GM13977 (cell line): ENCODE measurements around the gene FOXP4.
A peak's percentile ranks its signal among the peaks of the same experiment; 100 is the strongest.

Experiments
- DNase-seq: peaks from one replicate; pipeline ENCODE4 v3.0.0; 2012; ENCODE audit warnings: low spot score
- in situ Hi-C: fragments of 300-500 bp; cut with MboI; formaldehyde crosslinking; loops from one replicate; pipeline ENCODE4 v1.12.0; 2022; ENCODE audit warnings: low sequenced_read_pairs, low pct_unique_long_range_greater_than_20kb, mixed read lengths, inconsistent platforms; ENCODE audit not compliant: unreplicated experiment
- TF ChIP-seq, protein P1 (sequence below): IDR thresholded peaks from 2 replicates; pipeline ENCODE4 v1.5.1; 2012; ENCODE audit warnings: mild to moderate bottlenecking, control low read depth; ENCODE audit not compliant: insufficient read depth; ENCODE audit errors: extremely low read depth, missing control alignments

FOXP4 gene

DNA sequence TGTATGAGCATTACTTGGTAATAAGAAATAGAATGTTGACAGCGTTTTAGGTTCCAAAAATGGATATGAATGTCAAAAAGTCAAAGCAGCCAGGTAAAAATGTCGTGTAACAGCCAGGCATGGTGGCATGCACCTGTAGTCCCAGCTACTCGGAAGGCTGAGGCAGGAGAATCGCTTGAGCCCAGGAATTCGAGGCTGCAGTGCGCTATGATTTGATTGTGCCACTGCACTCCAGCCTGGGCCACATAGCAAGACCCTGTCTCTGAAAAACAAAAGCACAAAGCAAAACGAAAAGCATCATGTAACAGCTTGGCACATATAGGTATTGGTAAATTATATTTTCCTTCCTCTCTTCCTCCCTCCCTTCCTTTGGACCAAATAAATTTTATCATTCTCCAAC is 16.2 kb upstream of the FOXP4 start:
- in situ Hi-C loops = no loop called here
- TF ChIP-seq, protein P1, sequence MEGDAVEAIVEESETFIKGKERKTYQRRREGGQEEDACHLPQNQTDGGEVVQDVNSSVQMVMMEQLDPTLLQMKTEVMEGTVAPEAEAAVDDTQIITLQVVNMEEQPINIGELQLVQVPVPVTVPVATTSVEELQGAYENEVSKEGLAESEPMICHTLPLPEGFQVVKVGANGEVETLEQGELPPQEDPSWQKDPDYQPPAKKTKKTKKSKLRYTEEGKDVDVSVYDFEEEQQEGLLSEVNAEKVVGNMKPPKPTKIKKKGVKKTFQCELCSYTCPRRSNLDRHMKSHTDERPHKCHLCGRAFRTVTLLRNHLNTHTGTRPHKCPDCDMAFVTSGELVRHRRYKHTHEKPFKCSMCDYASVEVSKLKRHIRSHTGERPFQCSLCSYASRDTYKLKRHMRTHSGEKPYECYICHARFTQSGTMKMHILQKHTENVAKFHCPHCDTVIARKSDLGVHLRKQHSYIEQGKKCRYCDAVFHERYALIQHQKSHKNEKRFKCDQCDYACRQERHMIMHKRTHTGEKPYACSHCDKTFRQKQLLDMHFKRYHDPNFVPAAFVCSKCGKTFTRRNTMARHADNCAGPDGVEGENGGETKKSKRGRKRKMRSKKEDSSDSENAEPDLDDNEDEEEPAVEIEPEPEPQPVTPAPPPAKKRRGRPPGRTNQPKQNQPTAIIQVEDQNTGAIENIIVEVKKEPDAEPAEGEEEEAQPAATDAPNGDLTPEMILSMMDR = no peak

DNA sequence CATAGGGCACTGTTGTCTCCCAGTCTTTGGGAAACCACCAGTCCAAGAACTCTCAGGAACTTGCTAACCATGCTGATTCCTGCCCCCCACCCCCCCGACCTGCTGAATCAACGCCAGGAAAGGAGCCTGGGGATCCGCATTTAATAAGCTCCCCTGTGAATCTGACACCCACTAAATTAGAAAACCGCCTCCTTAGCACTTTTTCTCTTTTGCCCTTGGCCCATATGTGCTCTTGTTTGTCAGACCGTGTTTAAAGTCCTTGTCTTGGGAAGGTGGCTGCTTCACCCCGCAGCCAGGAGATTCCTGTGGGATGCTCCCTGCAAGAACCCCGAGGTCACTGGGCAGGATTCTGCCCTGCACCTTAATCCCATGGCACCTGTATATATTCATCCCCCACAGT is 15.7 kb upstream of the FOXP4 start:
- in situ Hi-C loops = no loop called here
- no peak for DNase-seq

More for the DNA sequence above, 16.2 kb upstream of the FOXP4 start:
- no peak for DNase-seq

DNA sequence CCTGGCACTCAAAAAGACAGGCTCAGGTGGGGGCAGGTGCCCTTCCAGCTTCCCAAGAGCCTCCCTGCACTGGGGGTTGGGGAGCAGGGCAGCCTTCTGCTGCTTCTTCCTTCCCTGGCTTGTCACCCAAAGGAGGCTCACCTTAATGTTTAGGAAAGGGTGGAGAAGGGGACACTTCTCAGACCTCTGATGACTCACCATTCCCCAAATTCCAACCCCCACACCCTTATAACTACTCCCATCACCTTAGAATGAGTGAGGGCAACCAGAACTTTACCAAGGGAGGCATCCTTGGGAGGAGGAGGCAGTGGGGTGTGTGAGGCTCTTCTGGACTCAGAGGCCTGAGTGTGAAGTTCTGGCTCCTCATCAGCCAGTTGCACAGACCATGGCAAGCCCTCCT is 15.2 kb upstream of the FOXP4 start:
- in situ Hi-C loops = no loop called here
- TF ChIP-seq, protein P1 = no peak
- no peak for DNase-seq

More for the DNA sequence above, 15.7 kb upstream of the FOXP4 start:
- TF ChIP-seq, protein P1 = no peak

DNA sequence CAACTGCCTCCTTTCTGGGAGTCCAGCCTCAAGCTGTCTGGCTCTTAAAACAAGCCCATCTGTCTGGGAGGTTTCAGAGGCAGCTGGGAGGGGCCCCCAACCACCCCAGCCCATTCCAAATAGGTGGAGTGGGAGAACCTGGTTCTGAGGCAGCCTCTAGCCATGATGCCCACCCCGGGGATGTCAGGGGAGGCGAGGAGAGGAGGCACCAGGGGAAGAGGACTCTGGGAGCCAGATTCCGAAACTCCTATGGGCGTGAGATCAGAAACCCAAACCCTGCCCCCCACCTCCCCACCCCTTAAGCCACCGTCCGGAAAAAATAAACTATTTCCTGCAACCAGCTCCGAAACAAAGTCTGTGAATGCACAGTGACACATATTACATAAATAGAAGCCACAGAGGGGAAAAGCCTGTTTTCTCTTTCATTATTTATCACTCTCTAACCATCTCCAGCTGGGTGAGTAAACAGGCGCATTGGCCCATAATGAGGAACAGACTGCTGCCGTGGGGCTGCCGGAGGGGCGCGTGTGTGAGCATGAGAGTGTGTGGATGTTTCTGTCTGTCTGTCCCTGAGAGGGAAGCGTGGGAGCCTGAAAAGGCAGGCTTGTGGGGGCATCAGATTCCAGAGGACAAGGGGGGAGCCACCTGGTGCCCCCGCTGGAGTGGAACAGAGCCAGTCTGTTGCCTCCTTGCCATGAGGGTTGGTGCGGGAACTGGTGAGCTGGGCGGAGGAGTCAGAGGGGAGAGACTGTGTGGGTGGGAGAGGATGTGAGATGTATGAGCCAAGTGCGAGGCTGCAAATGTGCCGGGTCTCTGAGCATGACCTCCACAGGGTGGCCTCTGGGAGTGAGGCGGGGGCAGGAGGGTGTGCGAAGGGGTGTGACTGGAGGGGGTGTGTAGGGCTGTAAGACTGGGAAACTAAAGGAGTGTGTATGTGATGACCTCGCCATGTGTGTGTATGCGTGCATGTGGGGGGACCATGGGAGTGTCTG is 14.3 kb upstream of the FOXP4 start:
- in situ Hi-C loops = no loop called here
- DNase-seq = peak; percentile 88
- TF ChIP-seq, protein P1 = peak; percentile 9

DNA sequence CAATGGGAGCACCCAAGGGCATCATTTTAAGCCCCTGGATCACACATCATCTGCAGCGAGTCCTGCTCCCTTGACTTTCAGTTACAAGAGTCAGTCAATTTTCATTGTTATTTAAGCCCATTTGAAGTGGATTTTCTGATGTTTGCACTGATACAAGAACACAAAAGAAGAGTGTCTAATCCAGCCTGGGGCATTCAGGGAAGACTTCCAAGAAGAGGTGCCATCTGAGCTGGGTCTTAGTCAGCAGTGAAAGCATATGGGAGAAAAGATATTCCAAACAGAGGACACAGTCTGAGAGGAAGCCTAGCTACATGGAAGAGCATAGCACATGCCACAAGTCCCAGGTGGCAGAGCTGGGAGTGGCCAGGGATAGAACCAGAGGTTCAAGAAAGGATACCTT is 10.4 kb upstream of the FOXP4 start:
- in situ Hi-C loops = no loop called here
- TF ChIP-seq, protein P1 = no peak
- no peak for DNase-seq

DNA sequence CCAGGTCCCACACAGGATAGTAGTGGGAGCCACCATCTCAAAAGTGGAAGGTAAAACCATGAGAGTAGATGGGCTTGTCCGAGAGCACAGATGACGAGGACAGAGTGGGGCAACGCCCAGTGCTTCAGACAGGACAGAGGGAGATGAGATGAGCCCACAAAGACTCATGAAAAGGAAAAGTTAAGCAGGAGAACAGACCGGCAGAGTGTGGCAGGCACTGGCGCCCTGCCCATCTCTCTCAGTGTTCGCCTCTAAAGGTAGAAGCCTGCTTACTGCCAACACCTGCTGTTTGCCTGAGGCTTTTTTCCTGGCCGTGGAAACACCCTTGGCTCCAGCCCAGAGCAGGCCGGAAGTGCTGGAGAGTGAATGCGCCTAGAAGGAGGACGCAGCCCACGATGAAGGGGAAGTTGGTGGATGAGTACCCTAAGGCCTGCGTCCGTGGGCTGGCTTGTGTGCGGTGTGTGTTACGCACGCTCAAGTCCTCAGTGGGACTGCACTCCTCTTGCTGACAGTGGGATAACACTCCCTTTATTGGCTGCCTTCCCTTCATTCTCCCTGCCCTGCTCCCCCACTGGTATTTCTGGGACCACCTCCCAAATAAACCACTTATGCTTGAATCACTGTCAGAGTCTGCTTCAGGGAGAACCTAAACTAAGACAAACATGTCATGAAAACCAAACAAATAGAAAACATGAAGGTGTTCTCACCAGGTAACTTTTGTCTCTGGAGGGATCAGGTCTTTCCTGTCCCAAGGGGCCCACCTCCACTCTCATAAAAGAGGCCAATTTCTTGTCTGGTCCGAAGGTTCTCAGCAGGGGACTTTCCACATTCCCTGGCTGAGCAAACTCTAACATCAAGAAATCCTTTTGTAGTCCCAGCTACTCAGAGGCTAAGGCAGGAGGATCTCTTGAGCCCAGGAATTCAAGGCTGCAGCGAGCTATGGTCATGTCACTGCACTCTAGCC is 9.1 kb upstream of the FOXP4 start:
- DNase-seq = no peak
- TF ChIP-seq, protein P1 = no peak
- in situ Hi-C loops = no loop called here
